ENCODE data around the gene VAV3. TPM values are rescaled to one million over a fixed set of nuclear protein-coding genes. Genes with fewer than 3 reads are reported as not detected.
A peak's percentile ranks its signal among the peaks of the same experiment; 100 is the strongest.

Gene VAV3
- total and polyA plus RNA-seq, 10 of the 15 experiments (the other 5 are each of a cell fraction or from before 2014, with no cell fraction given): 0.84 to 5.5 (median 3.4) TPM

- FAIRE-seq (peak; percentile 18), DNase-seq (ENCODE audit: low read depth, low spot score) (no peak), ATAC-seq (no peak)
- CTCF ChIA-PET: no interaction called here
- RAD21 ChIA-PET (ENCODE audit: unreplicated experiment): interaction anchor here (0.5 to 1.3 kb wide), 2 partner anchors 13 to 106 kb away, joined by 3 to 4 read pairs; no protein-coding TSS in a partner anchor
- TF ChIP-seq ESRRA (IDR thresholded peaks at IDR 0.05; ENCODE audit: low read length): no peak
- TF ChIP-seq MTA3 (IDR thresholded peaks at IDR 0.05; ENCODE audit: borderline replicate concordance, low read length): no peak
- peak; percentile 32; the same call in 1 of the 2 replicates for TF ChIP-seq NFIC (IDR thresholded peaks at IDR 0.05; ENCODE audit: low read depth, low read length)
- TF ChIP-seq CHD1 (IDR thresholded peaks at IDR 0.05; ENCODE audit: low read depth, low read length): no peak
- TF ChIP-seq ZBED1 (IDR thresholded peaks at IDR 0.05; ENCODE audit: borderline replicate concordance): no peak
- TF ChIP-seq POU2F2 (IDR thresholded peaks at IDR 0.05; ENCODE audit: borderline replicate concordance, low read depth, low read length): no peak
- peak; percentile 14; the same call in 1 of the 2 replicates for TF ChIP-seq RUNX3 (IDR thresholded peaks at IDR 0.05; ENCODE audit: low read length)
- no peak for TF ChIP-seq EED (IDR thresholded peaks at IDR 0.05; ENCODE audit: low read depth)
- no peak for TF ChIP-seq BMI1 (IDR thresholded peaks at IDR 0.05; ENCODE audit: borderline replicate concordance)
- no peak for TF ChIP-seq ELK1 (IDR thresholded peaks at IDR 0.05; ENCODE audit: low read depth, low read length)
- TF ChIP-seq ZNF622 (IDR thresholded peaks at IDR 0.05): no peak
- no peak for TF ChIP-seq GABPA (IDR thresholded peaks at IDR 0.05; ENCODE audit: low read depth)
- 0 out of 2 replicates have a peak, but pooled peaks have one; percentile 10 for TF ChIP-seq JUNB (IDR thresholded peaks at IDR 0.05)
- no peak for TF ChIP-seq BCL11A (IDR thresholded peaks at IDR 0.05; ENCODE audit: low read depth, low read length)
- TF ChIP-seq PBX3 (IDR thresholded peaks at IDR 0.05; ENCODE audit: insufficient replicate concordance, low read depth, low read length): no peak
- TF ChIP-seq BHLHE40 (IDR thresholded peaks at IDR 0.05; ENCODE audit: borderline replicate concordance in 1 of 2, low read depth in 2 of 2, low read length in 1 of 2): no peak
- TF ChIP-seq E4F1 (IDR thresholded peaks at IDR 0.05; ENCODE audit: borderline replicate concordance, partially characterized antibody): no peak
- TF ChIP-seq ZNF274 (IDR thresholded peaks at IDR 0.05; ENCODE audit: insufficient read depth, insufficient read length): no peak
- TF ChIP-seq EGR1 (IDR thresholded peaks at IDR 0.05; ENCODE audit: borderline replicate concordance in 1 of 2, low read depth in 2 of 2, low read length in 2 of 2): no peak
- TF ChIP-seq RELA (IDR thresholded peaks at IDR 0.05; ENCODE audit: borderline replicate concordance, partially characterized antibody): no peak
- BruUV-seq (replicated peaks): no TSS peak
- in situ Hi-C loops (cut with MboI): no loop called here
- no peaks in the 10 kb centered on the region; a peak in 1 of 4 replicates for H3K27me3 ChIP-seq (replicated peaks in 1 of 2; ENCODE audit: control insufficient read depth in 2 of 2, insufficient read depth in 2 of 2, low read length in 1 of 2)
- SMC1A ChIA-PET (ENCODE audit: uncharacterized antibody, unreplicated experiment): no interaction called here
- intact Hi-C loops (cut with micrococcal nuclease; ENCODE audit: unreplicated experiment): no loop called here
- H3K79me2 ChIP-seq (ENCODE audit: control insufficient read depth, insufficient read depth, low read length): no peaks in the 10 kb centered on the region
- H4K20me1 ChIP-seq (ENCODE audit: control insufficient read depth, insufficient read depth): no peaks in the 10 kb centered on the region
- H3K4me3 ChIP-seq: no peak overlapping the region
- H3K4me1 ChIP-seq (ENCODE audit: control insufficient read depth, insufficient read depth, low read length): no peaks in the 10 kb centered on the region
- POLR2A ChIA-PET: no interaction called here
- H3K9ac ChIP-seq (ENCODE audit: control insufficient read depth, insufficient read depth, low read length): no peak overlapping the region
- H3K4me2 ChIP-seq (ENCODE audit: control insufficient read depth, insufficient read depth): no peak overlapping the region
- 20% methylated on average over 3 of the region's 3 CpGs for WGBS (ENCODE audit: insufficient coverage, insufficient replicate concordance, low lambda C conversion rate, missing lambda C conversion rate)
- H3K27ac ChIP-seq (ENCODE audit: control insufficient read depth, insufficient read depth): no peak overlapping the region
- no peak overlapping the region for H2AFZ ChIP-seq (ENCODE audit: control insufficient read depth, low read depth, low read length)
- H3K36me3 ChIP-seq (ENCODE audit: control insufficient read depth in 2 of 2, insufficient read depth in 2 of 2, low read length in 1 of 2): no peaks in the 10 kb centered on the region
- no peaks in the 10 kb centered on the region; the same call in 2 of the 3 replicates for H3K9me3 ChIP-seq (replicated peaks; ENCODE audit: control insufficient read depth, insufficient read depth, low read length)
Observed at GRCh38 chr1:107976836-107977235, 11.9 kb upstream of the VAV3 start.

Measured in GM12878 (cell line).